ENCODE measurements around the gene DAP. TPM values are rescaled to one million over a fixed set of nuclear protein-coding genes. Genes with fewer than 3 reads are reported as not detected.

DAP gene
- total and polyA plus RNA-seq, 4 donors = 36.6 to 122 (median 101) TPM

GRCh38 chr5:10684303-10685086 lies 76.5 kb downstream of the DAP start:
- no peak overlapping the region for H3K27ac ChIP-seq (ENCODE audit: low read depth in 1 of 2, low read length in 2 of 2)
- TF ChIP-seq TAF1 (conservative IDR thresholded peaks at IDR 0.05) (no peak), GABPA (IDR thresholded peaks at IDR 0.05 in 1 of 2, conservative IDR thresholded peaks at IDR 0.05 in 1 of 2) (no peak), YY1 (IDR thresholded peaks at IDR 0.05) (no peak), JUND (IDR thresholded peaks at IDR 0.05) (no peak), EGR1 (IDR thresholded peaks at IDR 0.05; ENCODE audit: low read depth in 2 of 2) (no peak), RAD21 (IDR thresholded peaks at IDR 0.05) (no peak), NR2F2 (IDR thresholded peaks at IDR 0.05) (no peak), SP1 (IDR thresholded peaks at IDR 0.05) (no peak), REST (IDR thresholded peaks at IDR 0.05) (no peak), HNF4A (conservative IDR thresholded peaks at IDR 0.05) (no peak), RXRA (IDR thresholded peaks at IDR 0.05) (no peak), CTCF (IDR thresholded peaks at IDR 0.05; ENCODE audit: low read depth, low read length, missing input control) (no peak), FOXA1 (IDR thresholded peaks at IDR 0.05) (no peak), HNF4G (IDR thresholded peaks at IDR 0.05) (no peak), FOXA2 (IDR thresholded peaks at IDR 0.05) (no peak)
- TF ChIP-seq, protein P1, sequence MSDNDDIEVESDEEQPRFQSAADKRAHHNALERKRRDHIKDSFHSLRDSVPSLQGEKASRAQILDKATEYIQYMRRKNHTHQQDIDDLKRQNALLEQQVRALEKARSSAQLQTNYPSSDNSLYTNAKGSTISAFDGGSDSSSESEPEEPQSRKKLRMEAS (IDR thresholded peaks at IDR 0.05) = no peak
- TF ChIP-seq, protein P2, sequence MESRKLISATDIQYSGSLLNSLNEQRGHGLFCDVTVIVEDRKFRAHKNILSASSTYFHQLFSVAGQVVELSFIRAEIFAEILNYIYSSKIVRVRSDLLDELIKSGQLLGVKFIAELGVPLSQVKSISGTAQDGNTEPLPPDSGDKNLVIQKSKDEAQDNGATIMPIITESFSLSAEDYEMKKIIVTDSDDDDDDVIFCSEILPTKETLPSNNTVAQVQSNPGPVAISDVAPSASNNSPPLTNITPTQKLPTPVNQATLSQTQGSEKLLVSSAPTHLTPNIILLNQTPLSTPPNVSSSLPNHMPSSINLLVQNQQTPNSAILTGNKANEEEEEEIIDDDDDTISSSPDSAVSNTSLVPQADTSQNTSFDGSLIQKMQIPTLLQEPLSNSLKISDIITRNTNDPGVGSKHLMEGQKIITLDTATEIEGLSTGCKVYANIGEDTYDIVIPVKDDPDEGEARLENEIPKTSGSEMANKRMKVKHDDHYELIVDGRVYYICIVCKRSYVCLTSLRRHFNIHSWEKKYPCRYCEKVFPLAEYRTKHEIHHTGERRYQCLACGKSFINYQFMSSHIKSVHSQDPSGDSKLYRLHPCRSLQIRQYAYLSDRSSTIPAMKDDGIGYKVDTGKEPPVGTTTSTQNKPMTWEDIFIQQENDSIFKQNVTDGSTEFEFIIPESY (IDR thresholded peaks at IDR 0.05) = no peak
- TF ChIP-seq, protein P3, sequence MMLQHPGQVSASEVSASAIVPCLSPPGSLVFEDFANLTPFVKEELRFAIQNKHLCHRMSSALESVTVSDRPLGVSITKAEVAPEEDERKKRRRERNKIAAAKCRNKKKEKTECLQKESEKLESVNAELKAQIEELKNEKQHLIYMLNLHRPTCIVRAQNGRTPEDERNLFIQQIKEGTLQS (IDR thresholded peaks at IDR 0.05) = no peak
- no peak for DNase-seq (ENCODE audit: low spot score)
- WGBS = 96% methylated on average over 11 of the region's 11 CpGs
- H3K4me3 ChIP-seq (ENCODE audit: low read depth in 1 of 3, low read length in 3 of 3) = no peak overlapping the region
- no peaks in the 10 kb centered on the region for H3K4me1 ChIP-seq (ENCODE audit: control insufficient read depth in 4 of 4, insufficient read depth in 4 of 4, low read length in 3 of 4)
- peaks cover 10 to 34% (median 24%) of the 10 kb centered on the region in 4 donors for H3K36me3 ChIP-seq (ENCODE audit: control insufficient read depth in 4 of 4, insufficient read depth in 3 of 4, low read depth in 1 of 4, low read length in 3 of 4)
- no peaks in the 10 kb centered on the region for H3K27me3 ChIP-seq (ENCODE audit: control insufficient read depth in 4 of 4, insufficient read depth in 4 of 4, low read length in 3 of 4)
- H3K9ac ChIP-seq (ENCODE audit: low read depth in 1 of 2, low read length in 2 of 2) = no peak overlapping the region
- H3K9me3 ChIP-seq (ENCODE audit: control insufficient read depth in 4 of 4, low read length in 3 of 4) = no peaks in the 10 kb centered on the region
